ENCODE measurements around the gene LTO1.

Gene LTO1

GRCh38 chr11:69674886-69675714 is at the start of gene LTO1:
TSS of gene LTO1 (minus strand) at chr11:69675353. CDS start at chr11:69675239, 114 bp downstream.
- peak; percentile 89 for DNase-seq

- DNase-seq: no peak
Measured at GRCh38 chr11:69721745-69722144, 46.6 kb upstream of the LTO1 start.

- DNase-seq: no peak
Measured at GRCh38 chr11:69721106-69721505, 46.0 kb upstream of the LTO1 start.

GRCh38 chr11:69718912-69719311 is 43.8 kb upstream of the LTO1 start:
- DNase-seq: no peak

- DNase-seq: peak; percentile 91
Measured at GRCh38 chr11:69718147-69718546, 43.0 kb upstream of the LTO1 start.

- DNase-seq: no peak
Measured at GRCh38 chr11:69716891-69717747, 42.0 kb upstream of the LTO1 start.

GRCh38 chr11:69716099-69716498 is 40.9 kb upstream of the LTO1 start:
- no peak for DNase-seq

- DNase-seq: no peak
Measured at GRCh38 chr11:69715446-69715845, 40.3 kb upstream of the LTO1 start.

GRCh38 chr11:69711822-69712801 is 37.0 kb upstream of the LTO1 start:
- DNase-seq: no peak

- no peak for DNase-seq
Measured at GRCh38 chr11:69708736-69709401, 33.7 kb upstream of the LTO1 start.

- peak; percentile 39 for DNase-seq
Measured at GRCh38 chr11:69707176-69707575, 32.0 kb upstream of the LTO1 start.

GRCh38 chr11:69705901-69706787 is 31.0 kb upstream of the LTO1 start:
- DNase-seq: no peak

- DNase-seq: no peak
Measured at GRCh38 chr11:69705351-69705811, 30.2 kb upstream of the LTO1 start.

- peak; percentile 62 for DNase-seq
Measured at GRCh38 chr11:69704508-69705253, 29.5 kb upstream of the LTO1 start.

GRCh38 chr11:69703768-69704507 is 28.8 kb upstream of the LTO1 start, which contains the start of gene FGF19:
TSS of gene FGF19 (minus strand) at chr11:69704022. CDS start at chr11:69703876, 146 bp downstream.
- DNase-seq: no peak

GRCh38 chr11:69703453-69703767 is 28.3 kb upstream of the LTO1 start:
- no peak for DNase-seq

- no peak for DNase-seq
Measured at GRCh38 chr11:69702769-69703452, 27.8 kb upstream of the LTO1 start.

GRCh38 chr11:69702239-69702691 is 27.1 kb upstream of the LTO1 start:
- DNase-seq: no peak

Data from NCI-H2171 (cell line).